K562 (cell line): Measurements from ENCODE around the gene IPP. TPM values are rescaled to one million over a fixed set of nuclear protein-coding genes. Genes with fewer than 3 reads are reported as not detected.

ENCODE experiments used
- CHD2 ChIP-seq: IDR thresholded peaks from 2 replicates; pipeline ENCODE4 v1.6.1; 2011; ENCODE audit warnings: low read depth, low read length
- ELF1 ChIP-seq: fragments of 200-800 bp; sonication (Bioruptor generic); IDR thresholded peaks from 2 replicates; pipeline ENCODE4 v1.6.1; 2016; ENCODE audit warnings: missing genetic modification characterization, missing compliant biosample characterization
- FIP1L1 ChIP-seq: fragments of 200-400 bp; formaldehyde crosslinking; IDR thresholded peaks from 2 replicates; pipeline ENCODE4 v1.6.1; 2018; ENCODE audit warnings: mild to moderate bottlenecking, low read depth, low read length; ENCODE audit not compliant: poor library complexity, severe bottlenecking
- HCFC1 ChIP-seq: IDR thresholded peaks from 2 replicates; pipeline ENCODE4 v1.6.1; 2012; ENCODE audit warnings: low read depth, low read length, improper control_type of control experiment
- HMG20A ChIP-seq: fragments of 450-650 bp; formaldehyde crosslinking; conservative IDR thresholded peaks from 2 replicates; pipeline ENCODE4 v1.4.0; 2020; ENCODE audit warnings: mild to moderate bottlenecking, mixed read lengths
- MECOM ChIP-seq: fragments of 250-450 bp; sonication (Bioruptor Pico); IDR thresholded peaks from 2 replicates; pipeline ENCODE4 v1.8.0; 2022; ENCODE audit warnings: inconsistent platforms
- MEF2A ChIP-seq: IDR thresholded peaks from 2 replicates; pipeline ENCODE4 v1.6.1; 2011; ENCODE audit warnings: low read depth, mild to moderate bottlenecking, low read length, moderate library complexity; ENCODE audit not compliant: control insufficient read depth
- NFE2 ChIP-seq: IDR thresholded peaks from 2 replicates; pipeline ENCODE4 v1.6.1; 2014; ENCODE audit warnings: antibody characterized with exemption, low read depth
- RAD21 ChIP-seq, 2 experiments: fragments of 250-450 bp in 1 of 2; fragments of 450-650 bp in 1 of 2; sonication (Bioruptor Pico) in 1 of 2; formaldehyde crosslinking in 1 of 2; IDR thresholded peaks in 1 of 2; conservative IDR thresholded peaks in 1 of 2; 2 replicates each; pipeline versions ENCODE4 v1.4.0 to v1.8.0; 2020 to 2022; ENCODE audit warnings: mild to moderate bottlenecking in 2 of 2, moderate library complexity in 1 of 2
- RNF2 ChIP-seq: sonication (generic); IDR thresholded peaks from 2 replicates; pipeline ENCODE4 v1.6.1; 2016
- SMAD3 ChIP-seq: fragments of 450-650 bp; formaldehyde crosslinking; conservative IDR thresholded peaks from 2 replicates; pipeline ENCODE4 v1.4.0; 2020; ENCODE audit warnings: mild to moderate bottlenecking
- TBL1XR1 ChIP-seq, 2 experiments: IDR thresholded peaks; 2 replicates each; pipeline ENCODE4 v1.6.1; 2012; ENCODE audit warnings: improper control_type of control experiment in 2 of 2, low read length in 2 of 2, mild to moderate bottlenecking in 1 of 2
- ZNF316 ChIP-seq: fragments of 450-650 bp; IDR thresholded peaks from 2 replicates; pipeline ENCODE4 v1.6.1; 2016
- ZNF518B ChIP-seq: fragments of 250-450 bp; sonication (Bioruptor Pico); IDR thresholded peaks from 2 replicates; pipeline ENCODE4 v1.5.0; 2021; ENCODE audit warnings: mild to moderate bottlenecking, moderate library complexity
- polyA plus RNA-seq, 8 experiments: library from polyadenylated mRNA; depleted of rRNA in 4 of 8; stranded (reverse) in 5 of 8; unstranded in 3 of 8; fragments of >200 nt; fragmentation: Nextera tagmentation in 2 of 8; fragmentation: Illumina TruSeq in 1 of 8; extraction: Ambion mirVana in 2 of 8; extraction: Trizol in 1 of 8; gene quantifications; 2 replicates each; pipeline versions ENCODE4 v1.2.1 to v1.2.3, GENCODE V29; 2011 to 2014; ENCODE audit warnings: inconsistent platforms in 1 of 8, missing spikeins in 1 of 8
- total RNA-seq, 7 experiments: library from RNA; depleted of rRNA in 6 of 7; stranded (reverse); fragments of >200 nt in 6 of 7; fragmentation: Illumina TruSeq in 2 of 7; extraction: Trizol in 2 of 7; gene quantifications; 2 replicates each; pipeline versions ENCODE4 v1.2.1 to v1.2.3, GENCODE V29; 2011 to 2021; ENCODE audit warnings: low replicate concordance in 1 of 7
- TF ChIP-seq, protein P1 (sequence below): IDR thresholded peaks from 2 replicates; pipeline ENCODE4 v1.6.1; 2011; ENCODE audit not compliant: insufficient read length; ENCODE audit errors: extremely low read depth
- TF ChIP-seq, protein P2 (sequence below), 2 experiments: fragments of 200-800 bp in 1 of 2; sonication (Bioruptor generic) in 1 of 2; sonication (generic) in 1 of 2; formaldehyde crosslinking in 1 of 2; IDR thresholded peaks in 1 of 2; conservative IDR thresholded peaks in 1 of 2; 2 replicates each; pipeline versions ENCODE4 v1.5.0 to v1.6.1; 2016 to 2020; ENCODE audit warnings: missing compliant biosample characterization in 1 of 2, missing genetic modification characterization in 1 of 2, missing genetic modification reagents in 1 of 2
- TF ChIP-seq, protein P3 (sequence below): sonication (generic); formaldehyde crosslinking; IDR thresholded peaks from 2 replicates; pipeline ENCODE4 v1.8.1; 2023; ENCODE audit warnings: mild to moderate bottlenecking, missing genetic modification reagents, moderate library complexity

Gene IPP
- total and polyA plus RNA-seq, 9 of the 15 experiments (the other 6 are each of a cell fraction or from before 2014, with no cell fraction given), result 6.9 to 15.1 (median 9.7) TPM

DNA sequence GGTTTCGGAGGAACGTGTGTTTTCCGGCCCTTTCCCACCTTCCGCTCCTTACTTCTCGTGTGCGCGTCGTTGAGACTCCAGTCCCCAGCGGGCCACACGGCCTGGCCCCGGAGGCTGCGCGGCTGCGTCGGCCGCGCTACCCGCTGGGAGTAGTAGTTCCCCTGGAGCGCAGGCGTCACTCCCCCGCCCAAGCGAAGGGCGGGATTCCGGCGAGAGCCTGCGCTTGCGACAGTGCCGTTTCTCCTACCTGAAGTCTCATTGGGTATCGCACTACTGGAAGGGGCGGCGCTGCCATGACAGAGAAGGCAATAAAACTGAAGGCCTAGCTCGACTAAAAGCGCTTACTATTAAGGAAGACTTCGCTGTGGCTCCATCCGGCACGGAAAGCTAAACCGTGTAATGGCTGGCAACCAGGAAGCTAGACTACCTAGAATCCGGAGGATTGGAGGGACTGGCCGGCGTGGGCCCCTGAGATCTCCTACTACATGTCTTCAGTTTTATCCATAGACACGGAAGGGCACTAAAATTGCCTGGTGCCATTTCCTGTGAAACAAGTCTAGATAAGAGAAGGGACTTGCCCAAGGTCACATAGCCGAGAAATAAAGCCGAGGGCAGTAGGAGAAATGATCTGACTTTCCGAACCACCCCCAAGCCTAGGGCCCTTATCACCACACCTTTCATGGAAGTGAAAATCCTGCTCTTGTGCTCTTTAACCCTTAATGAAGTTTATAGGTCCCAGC lies 63.3 kb downstream of the IPP start (continued):
- peak; percentile 28 for TF ChIP-seq FIP1L1
- TF ChIP-seq SMAD3 (CRISPR knock-in tag), result peak; percentile 51; the same call in 1 of the 2 replicates
- TF ChIP-seq ELF1 (tag), result peak; percentile 83
- TF ChIP-seq, protein P1, sequence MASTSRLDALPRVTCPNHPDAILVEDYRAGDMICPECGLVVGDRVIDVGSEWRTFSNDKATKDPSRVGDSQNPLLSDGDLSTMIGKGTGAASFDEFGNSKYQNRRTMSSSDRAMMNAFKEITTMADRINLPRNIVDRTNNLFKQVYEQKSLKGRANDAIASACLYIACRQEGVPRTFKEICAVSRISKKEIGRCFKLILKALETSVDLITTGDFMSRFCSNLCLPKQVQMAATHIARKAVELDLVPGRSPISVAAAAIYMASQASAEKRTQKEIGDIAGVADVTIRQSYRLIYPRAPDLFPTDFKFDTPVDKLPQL, result peak; percentile 54
- no peak for TF ChIP-seq HMG20A
- TF ChIP-seq ZNF518B (CRISPR knock-in tag), result 0 out of 2 replicates have a peak, but pooled peaks have one; percentile 7
- peak in 1 of 2 experiments; percentile 33; a peak in 2 of 4 replicates for TF ChIP-seq TBL1XR1 (IDR thresholded peaks at IDR 0.05; ENCODE audit: low read length in 2 of 2)
- TF ChIP-seq MECOM, result 0 out of 2 replicates have a peak, but pooled peaks have one; percentile 43
- TF ChIP-seq, protein P2, sequence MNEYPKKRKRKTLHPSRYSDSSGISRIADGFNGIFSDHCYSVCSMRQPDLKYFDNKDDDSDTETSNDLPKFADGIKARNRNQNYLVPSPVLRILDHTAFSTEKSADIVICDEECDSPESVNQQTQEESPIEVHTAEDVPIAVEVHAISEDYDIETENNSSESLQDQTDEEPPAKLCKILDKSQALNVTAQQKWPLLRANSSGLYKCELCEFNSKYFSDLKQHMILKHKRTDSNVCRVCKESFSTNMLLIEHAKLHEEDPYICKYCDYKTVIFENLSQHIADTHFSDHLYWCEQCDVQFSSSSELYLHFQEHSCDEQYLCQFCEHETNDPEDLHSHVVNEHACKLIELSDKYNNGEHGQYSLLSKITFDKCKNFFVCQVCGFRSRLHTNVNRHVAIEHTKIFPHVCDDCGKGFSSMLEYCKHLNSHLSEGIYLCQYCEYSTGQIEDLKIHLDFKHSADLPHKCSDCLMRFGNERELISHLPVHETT (CRISPR knock-in tag; conservative IDR thresholded peaks at IDR 0.05 in 1 of 2, IDR thresholded peaks at IDR 0.05 in 1 of 2), result peak in 1 of 2 experiments; percentile 81; a peak in 2 of 4 replicates
- TF ChIP-seq HCFC1, result peak; percentile 100
- TF ChIP-seq, protein P3, sequence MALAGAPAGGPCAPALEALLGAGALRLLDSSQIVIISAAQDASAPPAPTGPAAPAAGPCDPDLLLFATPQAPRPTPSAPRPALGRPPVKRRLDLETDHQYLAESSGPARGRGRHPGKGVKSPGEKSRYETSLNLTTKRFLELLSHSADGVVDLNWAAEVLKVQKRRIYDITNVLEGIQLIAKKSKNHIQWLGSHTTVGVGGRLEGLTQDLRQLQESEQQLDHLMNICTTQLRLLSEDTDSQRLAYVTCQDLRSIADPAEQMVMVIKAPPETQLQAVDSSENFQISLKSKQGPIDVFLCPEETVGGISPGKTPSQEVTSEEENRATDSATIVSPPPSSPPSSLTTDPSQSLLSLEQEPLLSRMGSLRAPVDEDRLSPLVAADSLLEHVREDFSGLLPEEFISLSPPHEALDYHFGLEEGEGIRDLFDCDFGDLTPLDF (CRISPR knock-in tag), result peak; percentile 58; the same call in 1 of the 2 replicates
- TF ChIP-seq ZNF316, result no peak; the same call in 1 of the 2 replicates
- TF ChIP-seq NFE2, result peak; percentile 16; the same call in 1 of the 2 replicates
- TF ChIP-seq CHD2, result 0 out of 2 replicates have a peak, but pooled peaks have one; percentile 48
- peak; percentile 75 for TF ChIP-seq RNF2
- no peak for TF ChIP-seq MEF2A
- peak in 1 of 2 experiments; percentile 11; a peak in 1 of 4 replicates for TF ChIP-seq RAD21 (CRISPR knock-in tag; conservative IDR thresholded peaks at IDR 0.05 in 1 of 2, IDR thresholded peaks at IDR 0.05 in 1 of 2)
